Colon (tissue), 2 donors: Measurements from ENCODE around the gene EXPH5.
"Not testable (repeated sequence)": the region's sequence is repeated elsewhere in the genome, so short reads cannot be mapped to it uniquely, and the experiment has no call there.

Experiments used
- FAIRE-seq: peaks from 2 replicates; lab custom pipeline; 2012; peaks lifted over from hg19 to GRCh38; lab: Jason Lieb, UNC
- donor health status: control.
- donor health status: control.

Gene EXPH5

DNA sequence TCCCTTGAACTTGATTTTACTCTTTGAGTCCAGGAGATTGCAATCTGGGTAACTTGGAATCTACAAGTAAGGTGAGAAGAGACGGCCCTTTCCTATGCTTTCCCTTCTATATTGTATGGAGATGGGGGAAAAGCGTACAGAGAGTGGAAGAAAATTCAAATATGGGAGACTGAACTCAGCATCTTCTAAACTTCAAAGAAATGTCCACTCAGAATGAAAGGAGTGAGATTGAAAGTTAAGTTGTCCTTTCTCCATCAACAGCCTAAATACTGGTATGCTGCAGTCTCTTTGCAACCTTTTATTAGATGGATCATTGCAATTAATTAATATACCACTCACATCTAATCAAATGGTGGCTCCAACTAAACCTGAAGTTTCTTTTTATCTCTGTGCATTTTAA, 6.4 kb upstream of the EXPH5 start:
- FAIRE-seq, result no peak

DNA sequence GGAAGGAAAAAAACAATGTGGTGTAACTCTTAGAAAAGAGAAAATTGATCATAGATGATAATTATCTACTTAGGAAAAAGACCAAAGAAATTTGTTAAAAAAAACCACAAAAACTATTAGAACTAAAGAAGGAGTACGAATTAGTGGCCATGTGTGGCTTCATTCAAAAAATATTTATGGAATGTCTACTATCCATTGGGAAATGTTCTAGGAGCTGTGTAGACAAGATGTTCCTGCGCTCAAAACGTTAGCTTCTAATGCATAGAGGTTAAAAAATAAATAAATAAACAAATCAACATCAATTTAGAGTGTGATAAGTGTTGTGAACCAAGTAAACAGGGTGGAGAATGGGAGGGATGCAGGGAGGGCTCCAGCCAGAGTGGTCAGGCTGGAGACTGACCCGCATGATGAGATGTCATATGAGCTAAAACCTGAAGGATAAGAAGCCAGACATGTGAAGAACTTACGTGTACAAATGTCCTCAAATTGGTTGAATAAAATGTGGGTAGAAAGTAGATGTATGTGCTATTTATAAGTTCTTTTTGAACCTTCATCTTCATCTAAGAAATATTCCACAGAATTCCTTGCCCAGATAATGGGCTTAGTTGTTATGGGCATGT, 4.3 kb upstream of the EXPH5 start:
- no peak for FAIRE-seq

DNA sequence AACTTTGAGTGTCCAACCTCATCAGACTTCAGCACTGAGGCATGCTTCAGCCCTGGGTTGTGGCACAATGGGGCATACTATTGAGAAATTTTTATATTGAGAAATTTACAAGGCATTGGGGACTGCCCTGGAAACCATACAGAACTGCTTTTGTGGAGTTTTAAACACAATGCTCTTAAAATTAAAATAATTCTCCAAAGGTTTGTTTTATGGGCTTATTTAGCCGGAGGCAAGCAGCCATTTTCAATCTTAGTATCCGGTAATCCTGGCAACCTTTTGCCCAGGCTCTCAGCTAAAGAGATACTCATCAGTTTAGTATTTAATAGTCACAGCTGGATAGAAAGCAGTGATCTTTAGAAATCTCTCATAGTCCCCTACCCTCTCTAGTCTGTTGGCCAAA, 3.1 kb upstream of the EXPH5 start:
- FAIRE-seq, result no peak

DNA sequence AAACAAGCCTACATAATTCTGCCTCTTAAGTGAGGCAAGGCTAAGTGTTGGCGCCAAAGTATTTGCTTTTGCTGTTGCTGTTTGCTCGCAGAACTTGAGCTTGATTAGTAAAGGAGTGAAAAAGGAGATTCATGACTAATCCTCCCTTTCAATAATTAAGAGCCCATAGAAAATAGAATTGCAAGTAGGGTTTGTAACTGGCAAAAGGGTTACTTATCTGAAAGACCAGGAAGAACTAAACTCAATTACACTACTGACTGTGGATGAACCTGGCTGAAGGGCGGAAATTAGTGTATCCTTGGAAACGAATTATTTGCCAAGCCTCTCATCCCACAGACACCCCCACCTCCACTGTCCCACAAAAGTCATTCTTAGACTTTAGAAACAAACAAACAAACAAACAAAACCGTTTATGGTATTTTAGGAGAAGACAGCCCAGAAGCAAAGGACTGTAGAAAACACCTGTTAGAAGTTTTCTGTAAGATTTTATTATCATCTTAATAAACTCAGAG, 411 bp upstream of the EXPH5 start:
- FAIRE-seq, result no peak

DNA sequence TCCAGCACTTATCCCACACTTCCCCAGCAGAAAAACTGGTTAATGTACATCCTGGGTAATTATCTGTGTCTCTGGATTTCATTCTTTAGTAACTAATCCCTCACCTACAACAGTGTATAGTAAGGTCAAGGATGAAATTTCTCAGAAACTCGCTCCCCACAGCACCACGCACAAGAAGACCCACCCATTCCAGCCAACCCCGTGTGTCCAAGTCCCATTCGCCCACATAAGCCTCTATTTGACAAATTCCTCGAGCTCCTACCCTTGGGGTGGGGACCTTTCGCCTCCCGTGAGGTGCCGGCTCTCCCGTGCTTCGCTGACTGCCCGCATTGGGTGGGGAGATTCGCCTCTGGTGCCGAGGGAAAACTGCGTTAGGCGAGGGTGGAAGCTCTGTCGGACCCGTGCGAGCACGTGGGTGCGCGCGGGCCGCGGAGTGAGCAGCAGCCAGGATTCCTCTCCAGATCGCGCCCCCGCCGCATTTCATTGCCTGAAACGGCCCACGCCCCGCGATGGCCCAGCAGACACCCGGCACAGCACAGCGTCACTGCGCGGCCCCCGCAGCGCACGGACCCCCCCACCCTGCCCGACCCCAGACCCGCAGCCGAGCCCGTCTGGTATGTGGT, 866 bp downstream of the EXPH5 start:
- no peak for FAIRE-seq

DNA sequence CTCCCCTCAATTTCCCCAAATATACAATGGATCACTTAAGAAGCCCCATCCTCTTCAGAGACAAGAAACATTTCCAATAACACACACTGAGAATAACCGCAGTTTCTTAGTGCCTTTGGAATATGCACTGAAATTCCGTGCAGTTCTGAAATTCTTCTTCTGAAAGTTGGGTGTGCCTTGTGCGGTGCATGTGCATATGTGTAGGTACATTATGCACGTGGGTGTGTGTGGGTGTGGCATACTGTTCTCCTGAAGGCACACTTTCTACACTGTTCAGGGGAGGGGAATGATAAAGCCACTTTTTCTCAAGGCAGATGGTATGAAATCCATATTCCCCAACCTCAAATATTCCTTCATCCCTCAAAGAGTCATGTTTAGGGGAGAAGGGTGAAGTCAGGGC, 1.7 kb downstream of the EXPH5 start:
- no peak for FAIRE-seq

DNA sequence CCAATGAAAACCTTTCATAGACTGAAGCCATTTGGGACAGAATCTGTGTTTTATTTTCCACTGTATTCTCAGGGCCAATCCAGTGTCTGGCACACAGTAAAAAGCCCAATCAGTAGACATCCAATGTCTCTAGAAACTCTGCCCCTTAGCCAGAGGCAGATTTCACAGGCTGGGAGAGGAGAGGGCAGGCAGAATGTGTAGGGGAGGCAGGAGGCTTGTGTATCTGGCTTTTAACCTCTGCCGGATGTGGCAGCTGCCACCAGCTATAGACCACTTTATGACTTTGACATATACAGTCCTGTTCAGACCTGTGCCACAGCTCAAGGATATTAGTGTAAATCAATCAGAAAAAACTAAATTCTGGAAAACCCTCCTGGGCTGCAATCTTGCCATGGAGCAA, 4.4 kb downstream of the EXPH5 start:
- no peak for FAIRE-seq

DNA sequence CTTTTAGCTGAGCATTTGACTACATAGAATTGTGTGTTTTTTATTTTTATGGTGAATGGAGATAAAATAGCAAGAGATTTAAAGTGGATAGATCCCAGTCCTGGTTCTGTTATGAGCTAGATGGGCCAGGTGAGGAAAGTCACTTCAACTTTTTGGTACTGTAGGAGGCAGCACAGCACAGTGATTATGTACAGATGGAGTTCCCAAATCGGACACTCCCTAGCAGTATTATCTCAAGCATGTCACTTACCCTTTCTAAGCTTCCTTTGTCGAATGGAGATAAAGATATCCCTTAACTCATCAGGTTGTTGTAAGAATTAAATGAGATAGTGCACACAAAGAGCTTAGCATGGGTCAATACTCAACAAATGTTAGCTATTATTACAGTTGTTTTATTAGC, 5.3 kb downstream of the EXPH5 start:
- no peak for FAIRE-seq

DNA sequence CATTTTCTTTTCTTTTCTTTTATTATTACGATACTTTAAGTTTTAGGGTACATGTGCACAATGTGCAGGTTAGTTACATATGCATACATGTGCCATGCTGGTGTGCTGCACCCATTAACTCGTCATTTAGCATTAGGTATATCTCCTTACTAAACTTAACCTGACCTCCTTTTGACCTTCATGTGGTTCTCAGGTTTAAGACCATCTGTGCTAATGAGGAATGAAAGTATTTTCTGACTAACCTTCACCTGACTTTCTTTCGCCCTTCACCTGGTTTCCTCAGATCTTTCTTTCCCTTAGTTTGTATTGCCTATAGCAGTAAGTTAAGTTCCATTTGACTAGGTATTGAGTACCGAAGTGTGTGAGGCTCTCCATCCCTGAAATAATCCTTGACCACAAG, 6.5 kb downstream of the EXPH5 start:
- FAIRE-seq, result no peak

DNA sequence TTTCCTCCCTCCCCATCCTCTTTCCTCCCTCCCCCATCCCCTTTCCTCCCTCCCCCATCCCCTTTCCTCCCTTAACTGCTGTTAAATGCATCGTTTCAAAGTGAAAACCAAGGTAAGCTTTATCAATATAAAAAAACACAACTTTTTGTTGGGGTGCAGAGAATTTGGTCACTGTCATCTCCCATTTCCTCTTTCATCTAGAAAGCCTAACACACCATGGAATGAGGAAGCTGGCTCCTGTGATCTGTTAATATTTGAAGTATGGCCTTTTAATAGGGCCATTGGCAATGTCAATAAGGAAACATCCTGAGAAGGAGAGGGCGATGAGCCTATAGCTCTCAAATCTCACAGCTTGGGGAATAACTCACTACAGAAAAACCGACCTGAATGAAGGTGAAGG, 7.0 kb downstream of the EXPH5 start:
- no peak for FAIRE-seq

DNA sequence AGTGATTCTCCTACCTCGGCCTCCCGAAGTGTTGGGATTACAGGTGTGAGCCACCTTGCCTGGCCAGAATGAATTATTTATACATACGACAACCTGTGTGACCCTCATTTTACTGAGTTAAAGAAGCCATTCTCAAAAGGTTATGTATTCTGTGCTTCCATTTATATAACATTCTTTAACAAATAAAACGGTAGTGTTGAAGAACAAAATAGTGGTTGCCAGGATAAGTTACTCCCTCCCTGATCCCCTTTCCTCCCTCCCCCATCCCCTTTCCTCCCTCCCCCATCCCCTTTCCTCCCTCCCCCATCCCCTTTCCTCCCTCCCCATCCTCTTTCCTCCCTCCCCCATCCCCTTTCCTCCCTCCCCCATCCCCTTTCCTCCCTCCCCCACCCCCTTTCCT, 7.4 kb downstream of the EXPH5 start:
- not testable (repeated sequence) for FAIRE-seq

DNA sequence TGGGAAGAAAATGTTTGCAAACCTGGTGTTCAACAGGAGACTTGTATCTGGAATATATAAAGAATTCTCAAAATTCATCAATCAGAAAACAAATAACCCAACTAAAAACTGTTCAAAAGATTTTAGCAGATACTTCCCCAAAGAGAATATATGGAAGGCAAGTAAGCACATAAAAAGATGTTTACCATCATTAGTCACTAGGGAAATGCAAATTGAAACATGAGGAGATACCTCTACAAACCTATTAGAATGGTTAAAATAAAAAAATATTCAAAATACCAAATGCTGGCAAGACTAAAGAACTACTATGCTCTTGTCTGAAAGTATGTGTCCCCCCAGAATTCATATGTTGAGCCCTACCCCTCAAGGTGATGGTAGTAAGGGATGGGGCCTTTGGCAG, 8.6 kb downstream of the EXPH5 start:
- FAIRE-seq, result no peak

DNA sequence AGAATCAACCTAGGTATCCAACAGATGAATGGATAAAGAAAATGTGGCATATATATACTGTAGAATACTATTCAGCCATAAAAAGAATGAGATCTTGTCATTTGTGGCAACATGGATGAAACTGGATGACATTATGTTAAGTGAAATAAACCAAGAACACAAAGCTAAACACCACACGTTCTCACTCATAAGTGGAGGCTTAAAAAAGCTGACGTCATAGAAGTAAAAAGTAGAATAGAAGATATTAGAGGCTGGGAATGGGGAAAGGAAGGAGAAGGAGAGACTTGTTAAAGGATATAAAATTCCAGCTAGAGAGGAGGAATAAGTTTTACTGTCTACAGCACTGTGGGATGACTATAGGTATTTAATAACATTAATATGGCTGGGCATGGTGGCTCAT, 12.9 kb downstream of the EXPH5 start:
- no peak for FAIRE-seq

DNA sequence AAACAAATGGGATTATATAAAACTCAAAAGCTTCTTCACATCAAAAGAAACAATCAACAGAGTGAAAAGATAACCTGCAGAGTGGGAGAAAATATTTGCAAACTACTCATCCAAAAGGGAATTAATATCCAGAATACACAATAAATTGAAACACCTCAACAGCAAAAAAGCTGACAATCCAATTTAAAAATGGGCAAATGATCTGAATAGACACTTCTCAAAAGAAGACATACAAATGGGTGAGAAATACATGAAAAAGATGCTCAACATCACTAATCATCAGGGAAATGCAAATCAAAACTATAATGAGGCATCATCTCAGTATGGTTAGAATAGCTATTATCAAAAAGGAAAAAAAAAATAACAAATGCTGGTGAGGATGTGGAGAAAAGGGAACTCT, 13.5 kb downstream of the EXPH5 start:
- FAIRE-seq, result no peak

DNA sequence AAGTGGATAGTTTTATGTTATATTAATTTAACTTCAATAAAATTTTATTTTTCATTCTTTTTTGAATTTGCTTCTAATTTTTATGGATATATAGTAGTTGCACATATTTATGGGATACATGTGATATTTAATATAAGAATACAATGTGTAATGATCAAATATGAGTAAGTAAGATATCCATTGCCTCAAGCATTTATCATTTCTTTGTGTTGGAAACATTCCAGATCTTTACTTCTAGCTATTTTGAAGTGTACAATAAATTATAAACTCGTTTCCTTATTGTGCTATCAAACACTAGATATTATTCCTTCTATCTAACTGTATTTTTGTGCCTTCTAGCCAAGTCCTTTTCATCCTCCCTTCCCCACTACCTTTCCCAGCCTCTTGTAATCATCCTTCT, 17.0 kb downstream of the EXPH5 start:
- no peak for FAIRE-seq

DNA sequence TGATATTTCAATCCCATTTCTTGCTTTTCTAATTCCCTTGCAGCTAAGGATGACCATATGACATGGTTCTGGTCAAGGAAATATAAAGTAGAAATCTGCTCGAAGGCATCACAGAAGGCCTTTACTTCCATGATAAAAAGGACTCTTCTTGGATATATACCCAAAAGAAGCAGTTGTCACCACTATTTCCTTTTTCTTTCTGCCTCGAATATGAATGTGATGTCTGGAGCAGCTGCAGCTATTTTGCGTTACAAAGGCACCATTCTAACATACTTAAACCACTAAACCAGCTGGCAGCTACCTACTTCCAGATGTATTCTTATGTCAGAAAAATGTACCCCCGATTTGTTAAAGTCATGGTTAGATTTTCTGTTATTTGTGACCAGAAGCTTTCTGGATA, 18.9 kb downstream of the EXPH5 start:
- no peak for FAIRE-seq

DNA sequence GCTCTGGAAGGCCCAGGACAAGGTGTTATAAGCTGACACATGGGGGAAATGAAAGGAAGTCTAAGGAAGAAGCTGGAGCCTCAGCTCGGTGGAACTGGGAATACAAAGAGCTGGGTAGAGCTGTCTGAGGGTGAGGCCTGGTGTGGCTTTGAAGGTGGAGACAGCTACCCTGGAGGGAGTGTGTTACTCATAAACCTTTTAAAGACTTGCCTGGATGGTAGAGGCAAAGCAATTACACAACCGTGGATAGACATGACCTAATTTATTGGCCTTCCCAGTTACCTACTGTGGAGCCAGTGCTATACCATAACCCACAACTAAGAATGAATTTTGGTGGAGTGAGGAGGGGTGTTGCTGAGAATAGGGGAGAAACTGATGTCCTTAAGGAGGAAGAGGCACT, 22.6 kb downstream of the EXPH5 start:
- no peak for FAIRE-seq

DNA sequence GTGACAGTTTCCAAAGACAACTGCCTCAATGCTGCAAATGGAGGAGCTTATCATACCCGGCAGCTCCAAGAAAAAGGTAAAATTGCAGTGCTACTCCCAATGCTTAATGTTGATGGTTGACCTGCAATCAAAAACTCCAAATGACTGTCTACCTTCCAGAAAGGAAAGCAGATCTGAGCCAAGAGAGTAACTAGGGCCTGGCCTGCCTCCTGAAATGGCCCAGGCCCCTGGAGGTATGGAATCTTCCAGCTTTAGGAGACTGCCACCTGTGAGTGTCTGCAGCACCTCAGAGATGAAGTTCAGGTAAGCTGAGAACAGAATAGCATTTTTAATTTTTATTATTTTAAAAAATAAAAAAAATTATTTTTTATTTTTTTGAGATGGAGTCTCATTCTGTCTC, 23.7 kb downstream of the EXPH5 start:
- FAIRE-seq, result no peak

DNA sequence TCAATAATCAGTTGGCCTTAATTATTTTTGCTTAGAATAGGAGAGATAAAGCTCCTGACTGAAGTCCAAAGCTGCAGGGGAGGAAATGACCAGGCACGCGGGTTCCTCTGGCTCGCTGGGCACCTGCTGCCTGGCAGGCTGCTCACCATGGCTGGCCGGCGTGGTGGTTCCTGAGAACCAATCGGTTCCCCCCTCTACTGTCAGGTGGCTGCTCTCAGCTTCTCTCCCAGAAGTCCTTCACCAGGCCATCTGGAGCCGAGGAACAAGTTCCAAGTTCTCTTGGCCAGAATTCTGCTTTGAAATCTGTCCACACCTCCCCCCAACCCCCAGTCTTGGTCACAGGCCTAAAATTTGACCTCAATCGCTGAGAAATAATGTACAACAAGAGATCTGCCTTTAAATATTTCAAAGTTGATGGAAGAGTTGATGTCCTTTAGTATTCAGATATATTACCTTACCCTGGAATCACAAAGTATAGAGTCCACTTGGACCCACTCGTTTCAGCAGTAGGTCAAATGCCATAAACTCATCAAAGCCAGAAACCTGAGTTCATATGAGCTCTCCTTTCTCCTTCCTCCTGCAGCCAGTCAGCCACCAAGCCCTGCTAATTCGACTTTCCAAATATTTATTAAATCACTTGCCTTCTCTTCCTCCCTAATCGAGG, 25.2 kb downstream of the EXPH5 start:
- FAIRE-seq, result no peak

DNA sequence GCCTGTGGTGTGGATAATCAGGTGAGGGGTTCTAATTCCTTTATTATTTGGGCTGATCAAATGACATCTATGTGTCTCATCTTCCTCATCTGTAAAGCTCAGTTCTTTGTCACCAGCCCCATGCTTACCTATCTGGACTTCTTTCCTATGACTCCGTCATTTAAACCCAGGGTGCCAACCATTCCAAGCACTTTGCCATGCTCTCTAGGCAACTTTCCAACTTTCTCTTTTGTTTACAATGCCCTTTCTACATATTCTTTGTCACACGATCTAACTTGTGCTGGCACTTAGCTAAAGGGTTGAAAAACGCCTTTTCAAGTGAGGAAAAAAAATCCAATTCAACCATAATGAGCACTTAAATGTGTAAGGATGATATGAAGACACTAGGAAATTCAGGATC, 27.9 kb downstream of the EXPH5 start:
- no peak for FAIRE-seq

DNA sequence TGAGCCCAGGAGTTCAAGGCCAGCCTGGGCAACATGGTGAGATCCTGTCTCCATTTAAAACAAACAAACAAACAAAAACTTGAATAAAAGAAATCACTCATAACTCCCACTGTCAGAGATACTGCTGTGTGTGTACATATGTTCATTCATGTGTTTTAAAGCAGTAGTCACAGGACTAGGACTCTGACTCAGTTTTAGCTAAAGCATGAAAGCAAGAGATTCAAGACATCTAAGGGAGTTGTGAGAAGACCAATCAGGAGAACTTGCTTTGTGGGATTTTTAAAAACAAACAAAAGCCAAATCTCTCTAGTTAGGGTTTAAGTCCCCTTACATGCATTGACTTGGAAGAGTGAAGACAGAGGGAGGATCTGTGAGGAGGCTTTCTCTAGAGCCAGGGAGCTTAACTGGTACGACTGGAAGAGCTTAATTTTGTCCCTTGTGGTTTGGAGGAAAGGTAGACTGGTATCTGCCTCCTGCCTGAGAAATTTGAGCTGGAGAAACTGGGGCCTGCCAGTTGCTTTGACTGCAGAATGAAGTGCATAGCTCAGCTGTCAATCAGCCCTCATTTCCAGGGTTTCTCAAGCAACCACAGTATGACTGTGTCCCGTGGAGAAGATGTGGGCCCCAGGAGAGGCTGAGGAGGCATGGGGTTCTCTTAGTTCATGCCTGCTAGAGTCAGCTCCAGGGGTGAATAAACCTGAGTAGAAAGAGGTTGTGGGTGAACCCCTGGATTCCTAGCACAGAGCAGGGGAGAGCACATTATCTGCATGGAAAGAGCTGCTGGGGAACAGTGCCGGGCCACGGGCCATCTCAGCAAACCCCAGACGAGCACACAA, 30.6 kb downstream of the EXPH5 start:
- no peak for FAIRE-seq

DNA sequence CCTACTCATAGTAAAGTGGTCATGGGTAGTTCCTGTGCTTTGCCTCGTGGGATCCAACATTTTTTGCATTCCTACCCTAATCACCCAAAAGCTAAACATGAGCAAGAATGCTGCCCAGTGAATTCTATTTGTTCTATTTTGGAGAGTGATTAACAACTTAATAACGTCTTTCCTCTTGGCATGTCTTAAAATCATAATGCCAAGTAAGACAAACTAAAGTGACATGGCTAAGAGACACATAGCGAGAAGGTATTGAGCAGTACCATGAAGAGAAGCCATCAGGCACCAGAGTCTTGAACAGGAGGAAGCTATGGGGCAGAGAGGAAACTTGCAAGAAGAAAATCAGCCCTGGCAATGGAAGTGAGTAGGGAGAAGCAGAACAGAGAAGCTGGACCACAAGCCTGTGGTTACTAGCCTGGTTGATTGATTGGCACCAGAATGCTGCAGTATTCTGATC, 32.0 kb downstream of the EXPH5 start:
- FAIRE-seq, result no peak

DNA sequence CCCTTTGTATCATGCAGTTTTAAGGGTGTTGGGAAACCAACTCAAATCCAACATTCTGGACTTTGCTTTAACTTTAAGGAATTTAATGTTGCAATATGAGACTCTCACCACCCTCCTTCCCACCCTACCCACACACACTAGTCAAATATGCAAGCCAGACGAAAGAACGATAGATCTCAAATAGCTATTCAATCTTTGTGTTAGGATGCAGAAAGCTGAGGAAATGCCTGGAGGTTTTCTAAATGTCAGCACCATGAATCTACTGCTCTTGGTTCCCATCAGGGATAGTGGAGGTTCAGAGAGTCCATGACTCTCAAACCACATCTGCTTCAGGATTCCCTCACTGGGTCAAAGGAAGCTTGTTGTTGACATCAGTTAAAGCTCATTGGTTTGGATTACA, 33.7 kb downstream of the EXPH5 start:
- no peak for FAIRE-seq
